ENCODE results near the gene PIK3R2. TPM values are rescaled to one million over a fixed set of nuclear protein-coding genes. Genes with fewer than 3 reads are reported as not detected.

The PIK3R2 gene
- total RNA-seq, 1 donor from 2014 or later: 43.1 TPM

- DNase-seq (ENCODE audit: low spot score in 2 of 2): no peak
- intact Hi-C loops (cut with DNase I): no loop called here
- TF ChIP-seq CTCF (IDR thresholded peaks at IDR 0.05): no peak
- H3K27ac ChIP-seq: no peak overlapping the region
- H3K4me3 ChIP-seq: no peak overlapping the region
- H3K4me1 ChIP-seq: peaks cover 0 to 16% of the 10 kb centered on the region in 2 donors
- peaks cover 22 to 29% of the 10 kb centered on the region in 2 donors for H3K36me3 ChIP-seq
- no peaks in the 10 kb centered on the region for H3K9me3 ChIP-seq
- H3K27me3 ChIP-seq: no peaks in the 10 kb centered on the region
Measured at GRCh38 chr19:18120127-18120526, 32.8 kb upstream of the PIK3R2 start.

GRCh38 chr19:18121166-18121565, 31.8 kb upstream of the PIK3R2 start:
- H3K4me1 ChIP-seq: peaks cover 0 to 16% of the 10 kb centered on the region in 2 donors

GRCh38 chr19:18122424-18122823, 30.5 kb upstream of the PIK3R2 start:
- Histone ChIP-seq H3K27ac (no peak overlapping the region), H3K4me3 (no peak overlapping the region), H3K36me3 (peaks cover 29 to 40% of the 10 kb centered on the region in 2 donors), H3K27me3 (no peaks in the 10 kb centered on the region), H3K9me3 (no peaks in the 10 kb centered on the region), H3K4me1 (peaks cover 0 to 12% of the 10 kb centered on the region in 2 donors)
- no peak for DNase-seq (ENCODE audit: low spot score in 2 of 2)
- no peak for TF ChIP-seq CTCF (IDR thresholded peaks at IDR 0.05)
- intact Hi-C loops (cut with DNase I): no loop called here

More at GRCh38 chr19:18121166-18121565, 31.8 kb upstream of the PIK3R2 start:
- no peaks in the 10 kb centered on the region for H3K9me3 ChIP-seq
- peaks cover 25 to 38% of the 10 kb centered on the region in 2 donors for H3K36me3 ChIP-seq
- no peak overlapping the region for H3K27ac ChIP-seq
- no peak for TF ChIP-seq CTCF (IDR thresholded peaks at IDR 0.05)
- no peak for DNase-seq (ENCODE audit: low spot score in 2 of 2)
- no peak overlapping the region for H3K4me3 ChIP-seq
- intact Hi-C loops (cut with DNase I): no loop called here
- no peaks in the 10 kb centered on the region for H3K27me3 ChIP-seq

- H3K27me3 ChIP-seq: no peaks in the 10 kb centered on the region
- H3K4me3 ChIP-seq: no peak overlapping the region
- TF ChIP-seq CTCF (IDR thresholded peaks at IDR 0.05): no peak
- intact Hi-C loops (cut with DNase I): no loop called here
- no peak for DNase-seq (ENCODE audit: low spot score in 2 of 2)
- no peak overlapping the region for H3K27ac ChIP-seq
- peaks cover 0 to 9% of the 10 kb centered on the region in 2 donors for H3K4me1 ChIP-seq
- peaks cover 33 to 47% of the 10 kb centered on the region in 2 donors for H3K36me3 ChIP-seq
- no peaks in the 10 kb centered on the region for H3K9me3 ChIP-seq
Measured at GRCh38 chr19:18122860-18123795, 29.8 kb upstream of the PIK3R2 start.

- H3K4me3 ChIP-seq: no peak overlapping the region
- TF ChIP-seq CTCF (IDR thresholded peaks at IDR 0.05): no peak
- peaks cover 0 to 2% of the 10 kb centered on the region in 2 donors for H3K4me1 ChIP-seq
- H3K9me3 ChIP-seq: no peaks in the 10 kb centered on the region
- intact Hi-C loops (cut with DNase I): no loop called here
- no peak overlapping the region for H3K27ac ChIP-seq
- DNase-seq (ENCODE audit: low spot score in 2 of 2): no peak
- no peaks in the 10 kb centered on the region for H3K27me3 ChIP-seq
- peaks cover 40 to 53% of the 10 kb centered on the region in 2 donors for H3K36me3 ChIP-seq
Measured at GRCh38 chr19:18123819-18124218, 29.1 kb upstream of the PIK3R2 start.

All from ascending aorta (tissue), 2 donors.